ENCODE measurements around the gene UBE2I.
A peak's percentile ranks its signal among the peaks of the same experiment; 100 is the strongest.

UBE2I gene

DNA sequence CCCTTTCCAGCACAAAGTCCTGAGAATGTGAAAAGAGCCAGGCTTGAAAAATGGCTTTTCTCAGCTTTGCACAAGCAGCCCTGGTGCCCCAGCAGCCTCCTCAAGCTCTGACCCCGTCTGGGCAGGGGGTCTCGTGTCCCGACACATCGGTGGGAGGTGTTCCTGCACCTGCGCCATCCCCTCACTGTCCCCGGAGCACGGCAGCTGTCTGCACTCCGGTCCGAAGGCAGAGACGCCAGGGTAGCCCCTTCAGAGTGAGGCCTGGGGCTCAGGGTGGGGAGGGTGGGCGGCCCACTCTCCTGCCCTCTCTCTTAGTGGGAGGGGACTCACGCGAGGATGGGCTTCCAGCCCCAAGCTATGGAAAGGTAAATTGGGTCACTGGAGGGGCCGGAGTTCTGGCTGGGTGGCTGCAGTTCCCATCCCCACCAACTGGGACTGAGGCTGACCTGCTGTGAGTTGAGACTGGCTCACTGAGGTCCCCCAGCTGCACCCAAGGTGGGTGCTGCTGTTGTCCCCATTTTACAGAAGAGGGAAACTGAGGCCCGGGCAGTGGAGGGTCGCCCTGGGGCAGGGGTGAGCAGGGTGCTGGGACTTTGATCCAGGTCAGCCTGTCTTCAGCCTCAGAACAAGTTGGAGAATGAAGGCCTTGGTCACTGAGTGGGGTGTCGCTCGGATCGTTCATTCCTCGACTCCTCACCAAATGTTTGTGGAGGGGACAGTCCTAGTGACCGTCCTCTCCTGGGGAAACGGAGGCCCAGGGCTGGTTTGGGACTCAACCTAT, 21.7 kb downstream of the UBE2I start:
- DNase-seq = no peak

DNA sequence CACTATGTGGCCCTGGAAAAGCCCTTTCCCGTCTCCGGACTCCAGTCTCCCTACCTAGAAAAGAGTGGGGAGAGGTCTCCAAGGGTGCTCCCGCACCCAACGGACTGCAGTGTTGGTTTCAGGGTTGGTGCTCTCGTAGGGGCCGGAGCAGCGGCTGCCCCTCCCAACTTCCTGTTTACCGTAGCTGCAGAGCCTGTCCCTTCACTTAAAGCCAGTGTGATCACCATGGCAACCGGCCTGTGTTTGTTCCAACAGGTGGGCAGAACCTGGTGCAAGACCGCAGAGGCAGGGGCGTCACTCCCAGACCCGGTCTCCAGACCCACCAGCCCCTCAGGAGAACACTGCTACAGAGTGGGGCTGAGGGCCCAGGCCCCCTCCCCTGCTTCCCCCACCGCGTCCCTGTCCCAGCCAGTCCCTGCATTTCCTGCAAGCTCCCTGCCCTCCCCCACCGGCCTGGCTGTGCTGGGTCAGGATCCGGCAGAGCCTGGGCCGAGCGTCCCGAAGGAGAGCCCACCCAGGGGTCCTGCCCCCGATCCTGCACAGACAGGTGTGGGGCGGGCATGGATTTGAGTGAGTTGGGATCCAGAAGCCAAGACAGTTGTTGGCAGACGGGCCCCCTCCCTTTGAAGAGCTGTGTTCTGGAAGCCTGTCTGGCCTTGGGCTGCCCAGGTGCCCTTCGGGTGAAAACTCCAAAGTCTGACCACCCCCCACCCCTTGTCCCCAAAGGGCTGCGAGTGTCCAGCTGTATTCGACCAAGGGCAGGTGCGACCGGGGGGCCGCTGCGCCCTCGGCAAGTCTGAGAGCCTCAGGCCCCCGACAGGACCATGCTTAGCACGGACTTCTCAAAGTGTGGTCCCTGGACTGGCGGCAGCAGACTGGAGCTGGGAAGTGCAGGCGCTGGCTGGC, 22.5 kb downstream of the UBE2I start:
- DNase-seq = peak; percentile 40

- no peak for DNase-seq
These were observed 23.2 kb downstream of the UBE2I start for GRCh38 chr16:1332618-1333148.

DNA sequence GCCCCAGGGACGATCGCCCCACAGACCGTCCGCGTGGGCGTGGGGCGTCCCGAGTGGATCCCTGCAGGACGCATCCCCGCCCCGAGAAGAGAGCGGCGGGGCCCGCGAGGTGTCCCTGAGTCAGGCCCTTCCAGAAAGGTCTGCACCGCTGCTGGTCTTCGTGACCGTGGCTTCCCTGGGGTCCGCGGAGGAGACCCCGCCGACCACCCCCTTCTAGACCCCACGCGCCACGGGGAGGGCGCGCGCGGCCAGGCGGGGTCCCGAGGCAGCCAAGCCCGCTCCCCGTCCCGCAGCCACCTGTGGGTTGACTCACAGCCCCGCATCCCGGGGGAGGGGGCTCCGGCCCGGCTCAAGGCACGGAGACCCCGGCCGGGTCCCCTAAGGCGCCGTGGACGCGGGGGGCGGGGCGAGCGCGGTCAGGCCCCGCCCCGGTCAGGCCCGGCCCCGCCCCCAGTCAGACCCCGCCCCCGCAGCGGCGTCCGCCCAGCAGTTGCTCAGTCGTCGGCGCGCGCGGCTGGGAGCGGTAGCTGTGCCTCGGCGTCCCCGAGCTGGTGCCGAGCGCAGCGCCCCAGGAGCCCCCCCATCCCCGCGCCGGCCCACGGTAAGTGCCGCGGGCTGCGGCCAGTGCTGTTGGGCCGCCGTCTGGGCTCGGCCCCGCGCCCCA, 23.8 kb downstream of the UBE2I start, which contains the start of gene BAIAP3:
BAIAP3 (plus strand) TSS at position 497 of the 664 bp plus-strand sequence. CDS start 4,905 bp downstream, outside the sequence.
- peak; percentile 48 for DNase-seq

GRCh38 chr16:1333854-1334700, 24.6 kb downstream of the UBE2I start:
- DNase-seq = no peak

GRCh38 chr16:1334739-1335138, 25.3 kb downstream of the UBE2I start:
- DNase-seq = no peak

GRCh38 chr16:1335211-1335971, 26.0 kb downstream of the UBE2I start:
- no peak for DNase-seq

- DNase-seq = no peak
These were observed 26.6 kb downstream of the UBE2I start for GRCh38 chr16:1335996-1336395.

GRCh38 chr16:1336619-1337018, 27.2 kb downstream of the UBE2I start:
- DNase-seq = no peak

DNA sequence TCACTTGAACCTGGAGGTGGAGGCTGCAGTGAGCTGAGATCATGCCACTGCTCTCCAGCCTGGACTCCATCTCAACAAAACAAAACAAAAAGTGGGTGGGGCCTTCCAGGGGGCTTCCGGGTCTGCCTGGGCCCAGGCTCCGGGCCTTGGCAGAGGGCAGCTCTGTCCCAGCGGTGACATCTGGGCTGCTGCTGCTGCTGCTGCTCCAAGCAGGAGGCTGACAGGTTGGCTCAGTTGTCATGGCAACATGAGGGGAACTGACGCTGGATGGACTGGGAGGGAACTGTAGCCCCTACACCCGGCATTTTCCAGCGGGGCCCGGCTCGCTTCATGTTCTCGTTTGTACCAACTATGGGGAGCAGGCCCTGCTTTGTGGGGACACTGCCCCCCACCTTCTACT, 28.1 kb downstream of the UBE2I start:
- no peak for DNase-seq

DNA sequence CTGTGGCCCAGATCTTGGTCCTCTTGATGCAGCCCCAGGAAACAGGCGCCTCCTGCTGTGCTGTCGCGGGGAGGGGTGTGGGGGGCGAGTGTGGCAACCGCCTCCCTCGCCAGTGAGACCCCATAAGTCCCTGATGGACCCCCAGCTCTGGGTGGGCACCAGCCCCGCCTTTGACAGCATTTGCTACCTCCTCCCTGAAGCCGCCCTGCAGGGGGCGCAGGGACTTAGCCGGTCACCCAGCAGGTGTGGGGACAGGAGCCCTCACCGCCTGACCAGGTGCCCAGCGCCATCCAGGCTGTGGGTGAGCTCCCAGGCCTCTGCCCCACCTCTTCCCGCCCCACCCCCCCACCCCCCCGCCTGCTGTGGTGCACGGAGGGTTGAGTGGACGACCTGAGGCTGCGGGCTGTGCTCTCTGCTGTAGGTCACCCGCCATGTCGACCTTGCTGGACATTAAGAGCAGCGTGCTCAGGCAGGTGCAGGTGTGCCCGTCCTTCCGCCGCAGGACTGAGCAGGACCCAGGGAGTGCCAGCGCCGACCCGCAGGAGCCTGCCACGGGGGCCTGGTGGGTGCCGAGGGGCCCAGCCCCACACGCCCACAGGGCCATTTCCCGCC, 28.8 kb downstream of the UBE2I start:
- DNase-seq = no peak

GRCh38 chr16:1338855-1339675, 29.6 kb downstream of the UBE2I start:
- DNase-seq = no peak

DNA sequence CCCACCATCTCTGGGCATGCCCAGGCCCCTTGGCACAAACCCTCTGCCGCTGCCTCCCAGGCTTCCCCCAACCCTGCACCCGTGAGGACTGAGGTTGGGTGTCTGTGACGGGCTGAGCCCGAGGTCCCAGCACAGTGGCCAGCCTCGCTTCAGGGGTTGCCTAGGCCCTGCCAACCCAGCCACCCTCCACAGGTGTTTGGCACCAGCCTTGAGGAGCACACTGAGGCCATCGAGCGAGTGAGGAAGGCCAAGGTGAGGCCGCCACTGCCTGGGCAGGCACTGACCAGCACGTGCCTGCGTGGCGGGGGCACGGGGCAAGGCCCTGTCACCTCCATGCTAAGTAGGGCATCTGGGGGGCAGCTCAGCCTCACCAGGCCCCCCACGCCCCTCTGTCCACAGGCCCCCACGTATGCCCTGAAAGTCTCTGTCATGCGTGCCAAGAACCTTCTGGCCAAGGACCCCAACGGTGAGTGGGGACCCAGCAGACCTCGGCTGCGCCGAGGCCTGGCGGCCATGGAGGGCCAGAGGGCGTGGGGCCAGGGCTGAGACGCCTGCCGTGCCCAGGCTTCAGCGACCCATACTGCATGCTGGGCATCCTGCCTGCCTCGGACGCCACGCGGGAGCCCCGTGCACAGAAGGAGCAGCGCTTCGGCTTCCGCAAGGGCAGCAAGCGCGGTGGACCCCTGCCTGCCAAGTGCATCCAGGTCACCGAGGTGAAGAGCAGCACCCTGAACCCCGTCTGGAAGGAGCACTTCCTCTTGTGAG, 31.5 kb downstream of the UBE2I start:
- no peak for DNase-seq

DNA sequence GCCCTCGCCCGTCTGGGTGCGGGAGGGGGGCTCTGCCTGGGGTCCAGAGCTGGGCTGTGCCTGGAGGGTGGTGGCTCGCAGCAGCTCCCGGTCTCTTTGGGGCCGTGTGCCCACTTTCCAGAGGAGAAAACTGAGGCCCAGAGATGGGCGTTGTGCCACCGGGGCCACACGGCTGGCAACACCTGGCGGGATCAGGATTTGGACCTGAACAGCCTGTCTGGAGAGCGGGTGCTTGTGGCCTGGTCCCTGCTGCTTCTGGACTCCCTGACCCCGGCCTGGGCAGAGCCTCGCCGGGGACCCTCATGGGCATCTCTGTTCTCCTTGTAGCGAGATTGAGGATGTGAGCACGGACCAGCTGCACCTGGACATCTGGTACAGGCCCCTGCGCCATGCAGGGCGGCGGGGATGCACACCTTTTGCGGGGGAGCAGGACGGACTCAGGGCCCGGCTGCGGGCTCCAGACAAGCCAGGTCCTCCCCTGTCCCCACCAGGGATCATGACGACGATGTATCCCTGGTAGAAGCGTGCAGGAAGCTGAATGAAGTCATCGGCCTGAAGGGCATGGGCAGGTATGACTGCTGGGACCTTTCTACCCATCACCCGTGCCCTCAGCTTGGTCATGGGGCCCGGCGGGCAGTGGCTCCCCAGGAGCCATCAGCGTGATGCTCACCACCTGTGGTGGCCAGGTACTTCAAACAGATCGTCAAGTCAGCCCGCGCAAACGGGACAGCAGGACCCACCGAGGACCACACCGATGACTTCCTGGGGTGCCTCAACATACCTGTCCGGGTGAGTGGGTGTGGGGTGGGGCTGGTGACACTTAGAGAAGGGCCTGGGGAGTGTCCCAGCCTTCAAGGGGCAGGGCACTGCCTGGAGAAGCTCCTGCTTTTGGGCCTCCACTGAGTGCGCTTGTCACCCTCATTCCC, 32.3 kb downstream of the UBE2I start:
- no peak for DNase-seq

DNA sequence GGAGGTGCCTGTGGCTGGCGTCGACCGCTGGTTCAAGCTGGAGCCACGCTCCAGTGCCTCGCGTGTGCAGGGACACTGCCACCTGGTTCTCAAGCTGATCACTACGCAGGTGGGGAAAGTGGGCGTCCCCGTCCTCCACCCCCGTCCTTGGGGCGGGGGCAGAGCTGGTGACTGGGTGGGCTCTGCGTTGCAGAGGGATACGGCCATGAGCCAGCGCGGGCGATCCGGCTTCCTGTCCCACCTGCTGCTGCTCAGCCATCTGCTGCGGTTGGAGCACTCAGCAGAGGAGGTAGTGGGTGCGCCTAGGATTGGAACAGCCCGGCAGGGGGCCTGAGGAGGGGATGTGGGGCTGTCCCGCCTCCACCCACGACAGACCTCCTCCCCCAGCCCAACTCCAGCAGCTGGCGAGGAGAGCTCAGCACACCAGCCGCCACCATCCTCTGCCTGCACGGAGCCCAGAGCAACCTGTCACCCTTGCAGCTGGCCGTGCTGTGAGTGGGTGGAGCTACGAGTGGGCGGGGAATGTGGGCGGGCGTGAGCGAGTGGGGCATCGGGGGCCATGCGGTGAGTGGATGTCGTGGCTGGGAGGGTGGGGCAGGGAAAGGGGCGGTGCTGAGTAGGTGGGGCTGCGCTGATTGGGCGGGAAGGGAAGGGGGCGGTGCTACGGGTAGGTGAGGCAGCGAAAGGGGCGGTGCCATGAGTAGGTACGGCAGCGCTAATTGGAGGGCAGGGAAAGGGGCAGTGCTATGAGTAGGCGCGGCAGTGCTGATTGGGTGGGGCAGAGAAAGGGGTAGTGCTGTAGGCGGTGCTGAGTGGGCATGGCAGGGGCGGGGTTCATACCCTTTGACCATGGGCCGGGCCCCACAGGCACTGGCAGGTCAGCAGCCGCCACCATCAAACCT, 33.3 kb downstream of the UBE2I start:
- peak; percentile 86 for DNase-seq

GRCh38 chr16:1343428-1344242, 34.2 kb downstream of the UBE2I start:
- no peak for DNase-seq

Data from stimulated activated CD4-positive, alpha-beta T cell treated with anti-CD3 and anti-CD28 coated beads, Interleukin-4, amount 100 ng/mL, for 24 hours (primary cell).